Peyer's patch (tissue), 4 donors: Measurements from ENCODE around the gene ZNF518B. TPM values are rescaled to one million over a fixed set of nuclear protein-coding genes. Genes with fewer than 3 reads are reported as not detected.

Experiments
- DNase-seq, 3 donors: peaks; one replicate each; pipeline ENCODE4 v3.0.0-alpha.2; 2017 to 2019
- H3K27ac ChIP-seq, 4 donors: fragments of 200-600 bp; sonication (generic); one replicate each; pipeline ENCODE4 v1.5.1; 2016 to 2019
- H3K27me3 ChIP-seq, 2 donors: fragments of 200-600 bp; sonication (generic); one replicate each; pipeline ENCODE4 v1.5.1; 2019
- H3K36me3 ChIP-seq, 3 donors: fragments of 200-600 bp; sonication (generic); one replicate each; pipeline ENCODE4 v1.5.1; 2016 to 2019
- H3K4me1 ChIP-seq, 4 donors: fragments of 200-600 bp; sonication (generic); one replicate each; pipeline ENCODE4 v1.5.1; 2016 to 2019
- H3K4me3 ChIP-seq, 4 donors: fragments of 200-600 bp; sonication (generic); 1 replicate in 3 of 4; 2 replicates in 1 of 4; pipeline ENCODE4 v1.5.1; 2016 to 2019; ENCODE audit warnings: mild to moderate bottlenecking in 1 of 4
- H3K9me3 ChIP-seq, 4 donors: fragments of 200-600 bp; sonication (generic); one replicate each; pipeline ENCODE4 v1.5.1; 2016 to 2019; ENCODE audit warnings: mild to moderate bottlenecking in 1 of 4
- POLR2A ChIP-seq, 2 donors: fragments of 450-650 bp; IDR thresholded peaks; one replicate each; pipeline ENCODE4 v1.5.1; 2017; ENCODE audit warnings: antibody characterized with exemption in 2 of 2, mild to moderate bottlenecking in 2 of 2, moderate library complexity in 2 of 2
- total RNA-seq, 4 donors: library from RNA; depleted of rRNA; stranded (reverse); fragments of >200 nt; gene quantifications; one replicate each; pipeline ENCODE4 v1.1.0, GENCODE V29; 2016
- TF ChIP-seq, protein P1 (sequence below), 6 experiments: fragments of 450-650 bp in 4 of 6; fragments of 200-600 bp in 2 of 6; sonication (generic) in 1 of 6; IDR thresholded peaks; one replicate each; pipeline ENCODE4 v1.5.1; 2017 to 2019; ENCODE audit warnings: antibody characterized with exemption in 6 of 6, mild to moderate bottlenecking in 3 of 6, moderate library complexity in 1 of 6

The ZNF518B gene
- total RNA-seq, 4 donors from 2014 or later: 13.2 to 26.1 (median 19.7) TPM

DNA sequence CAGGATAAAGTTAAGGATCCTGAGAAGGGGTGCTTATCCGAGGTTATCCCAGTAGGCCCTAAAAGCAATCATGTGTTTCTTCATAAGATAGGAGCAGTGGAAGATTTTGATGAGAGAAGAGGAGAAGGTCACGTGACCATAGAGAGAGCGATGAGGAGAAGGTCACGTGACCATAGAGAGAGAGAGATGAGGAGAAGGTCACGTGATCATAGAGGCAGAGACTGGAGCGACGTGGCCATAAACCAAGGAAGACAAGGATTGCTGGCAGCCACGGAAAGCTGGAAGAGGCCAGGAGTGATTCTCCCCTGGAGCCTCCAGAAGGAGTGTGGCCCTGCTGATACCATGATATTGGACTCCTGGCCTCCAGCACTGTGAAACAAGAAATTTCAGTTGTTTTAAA lies 38.4 kb upstream of the ZNF518B start:
- Histone ChIP-seq H3K4me3 (no peak overlapping the region), H3K27ac (no peak overlapping the region), H3K4me1 (no peaks in the 10 kb centered on the region), H3K27me3 (no peaks in the 10 kb centered on the region), H3K36me3 (no peaks in the 10 kb centered on the region), H3K9me3 (no peaks in the 10 kb centered on the region)
- TF ChIP-seq, protein P1, sequence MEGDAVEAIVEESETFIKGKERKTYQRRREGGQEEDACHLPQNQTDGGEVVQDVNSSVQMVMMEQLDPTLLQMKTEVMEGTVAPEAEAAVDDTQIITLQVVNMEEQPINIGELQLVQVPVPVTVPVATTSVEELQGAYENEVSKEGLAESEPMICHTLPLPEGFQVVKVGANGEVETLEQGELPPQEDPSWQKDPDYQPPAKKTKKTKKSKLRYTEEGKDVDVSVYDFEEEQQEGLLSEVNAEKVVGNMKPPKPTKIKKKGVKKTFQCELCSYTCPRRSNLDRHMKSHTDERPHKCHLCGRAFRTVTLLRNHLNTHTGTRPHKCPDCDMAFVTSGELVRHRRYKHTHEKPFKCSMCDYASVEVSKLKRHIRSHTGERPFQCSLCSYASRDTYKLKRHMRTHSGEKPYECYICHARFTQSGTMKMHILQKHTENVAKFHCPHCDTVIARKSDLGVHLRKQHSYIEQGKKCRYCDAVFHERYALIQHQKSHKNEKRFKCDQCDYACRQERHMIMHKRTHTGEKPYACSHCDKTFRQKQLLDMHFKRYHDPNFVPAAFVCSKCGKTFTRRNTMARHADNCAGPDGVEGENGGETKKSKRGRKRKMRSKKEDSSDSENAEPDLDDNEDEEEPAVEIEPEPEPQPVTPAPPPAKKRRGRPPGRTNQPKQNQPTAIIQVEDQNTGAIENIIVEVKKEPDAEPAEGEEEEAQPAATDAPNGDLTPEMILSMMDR (IDR thresholded peaks at IDR 0.05): no peak
- TF ChIP-seq POLR2A (IDR thresholded peaks at IDR 0.05): no peak
- no peak for DNase-seq

DNA sequence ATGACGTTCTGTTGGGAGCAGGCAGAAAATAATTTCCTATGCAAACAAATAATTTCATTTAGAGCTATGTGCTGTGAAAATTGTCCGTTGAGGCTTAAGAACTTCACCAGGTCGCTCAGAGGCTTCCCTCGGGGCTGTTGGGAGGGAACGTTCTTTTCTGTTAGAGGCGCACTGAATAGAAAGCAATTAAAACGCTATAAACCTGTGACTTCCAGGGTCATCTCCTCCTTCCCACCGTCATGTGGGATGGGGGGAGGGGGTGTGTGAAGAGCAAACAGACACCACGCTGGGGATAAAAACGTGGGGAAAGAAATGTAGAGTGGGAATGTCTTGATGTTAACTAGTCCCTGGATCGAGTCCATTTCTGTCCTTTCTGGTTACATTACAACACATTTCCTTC lies 35.2 kb upstream of the ZNF518B start:
- no peaks in the 10 kb centered on the region for H3K27me3 ChIP-seq
- no peaks in the 10 kb centered on the region for H3K4me1 ChIP-seq
- H3K27ac ChIP-seq: no peak overlapping the region
- no peaks in the 10 kb centered on the region for H3K36me3 ChIP-seq
- TF ChIP-seq POLR2A (IDR thresholded peaks at IDR 0.05): no peak
- TF ChIP-seq, protein P1 (IDR thresholded peaks at IDR 0.05): no peak
- no peak overlapping the region for H3K4me3 ChIP-seq
- no peaks in the 10 kb centered on the region for H3K9me3 ChIP-seq
- DNase-seq: no peak

DNA sequence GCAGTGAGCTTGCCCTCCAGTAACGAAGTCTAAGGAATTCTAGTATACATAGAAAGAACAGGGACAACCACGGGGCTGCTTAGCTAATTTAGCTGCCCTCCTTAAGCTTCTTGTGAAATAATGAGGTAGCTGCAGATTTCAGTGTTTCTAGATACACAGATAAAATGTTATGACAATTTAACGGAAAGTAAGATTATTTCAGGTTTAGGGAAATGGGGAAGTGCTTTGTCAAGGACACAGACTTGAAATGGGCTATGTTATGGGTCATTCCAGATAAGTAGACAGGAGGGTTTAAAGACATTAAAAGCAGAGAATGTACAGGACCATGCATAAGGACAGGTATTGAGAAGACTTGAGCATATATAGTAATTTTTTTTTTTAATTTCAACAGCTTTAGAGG lies 34.2 kb upstream of the ZNF518B start:
- Histone ChIP-seq H3K27ac (no peak overlapping the region), H3K9me3 (no peaks in the 10 kb centered on the region), H3K36me3 (no peaks in the 10 kb centered on the region), H3K4me3 (no peak overlapping the region), H3K4me1 (no peaks in the 10 kb centered on the region), H3K27me3 (no peaks in the 10 kb centered on the region)
- no peak for TF ChIP-seq POLR2A (IDR thresholded peaks at IDR 0.05)
- TF ChIP-seq, protein P1 (IDR thresholded peaks at IDR 0.05): no peak
- no peak for DNase-seq

DNA sequence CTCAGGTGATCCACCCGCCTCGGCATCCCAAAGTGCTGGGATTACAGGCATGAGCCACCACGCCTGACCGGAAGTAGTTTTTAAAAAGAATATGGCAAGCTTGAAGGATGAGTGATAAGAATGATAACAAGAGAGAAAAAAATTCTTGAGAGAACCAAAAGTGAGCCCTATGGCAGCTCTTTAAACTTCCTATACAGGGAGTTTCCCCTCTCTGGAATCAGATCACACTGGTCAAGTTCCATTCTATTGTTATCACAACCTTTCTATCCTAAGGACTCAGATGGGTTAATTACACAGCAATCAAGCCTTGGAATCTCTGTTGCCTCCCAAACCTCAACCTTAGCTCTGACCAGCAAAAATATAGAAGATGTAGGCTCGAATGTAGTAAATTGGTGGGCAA lies 33.8 kb upstream of the ZNF518B start:
- no peaks in the 10 kb centered on the region for H3K36me3 ChIP-seq
- DNase-seq: no peak
- H3K4me1 ChIP-seq: no peaks in the 10 kb centered on the region
- no peak for TF ChIP-seq POLR2A (IDR thresholded peaks at IDR 0.05)
- TF ChIP-seq, protein P1 (IDR thresholded peaks at IDR 0.05): no peak
- no peak overlapping the region for H3K4me3 ChIP-seq
- no peaks in the 10 kb centered on the region for H3K9me3 ChIP-seq
- no peak overlapping the region for H3K27ac ChIP-seq
- no peaks in the 10 kb centered on the region for H3K27me3 ChIP-seq

DNA sequence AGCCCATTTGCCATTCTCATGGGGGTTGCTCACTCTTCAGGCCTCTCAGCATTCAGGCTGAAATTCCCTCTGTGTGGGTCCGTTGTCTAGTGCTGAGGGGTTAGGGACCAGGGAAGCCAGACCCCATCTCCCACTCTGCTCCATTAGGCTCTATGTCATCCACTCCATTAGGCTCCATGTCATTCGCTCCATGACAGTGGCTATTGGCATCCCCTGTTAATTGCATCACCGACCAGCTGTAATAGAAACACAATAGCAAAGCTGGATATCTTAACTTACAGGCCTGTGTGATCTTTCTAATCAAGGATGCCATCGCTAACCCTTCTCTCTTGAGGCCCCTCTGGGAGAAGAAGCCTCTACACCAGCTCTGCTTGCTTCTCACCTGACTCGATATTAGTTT lies 25.7 kb upstream of the ZNF518B start:
- no peak for TF ChIP-seq POLR2A (IDR thresholded peaks at IDR 0.05)
- TF ChIP-seq, protein P1 (IDR thresholded peaks at IDR 0.05): no peak

DNA sequence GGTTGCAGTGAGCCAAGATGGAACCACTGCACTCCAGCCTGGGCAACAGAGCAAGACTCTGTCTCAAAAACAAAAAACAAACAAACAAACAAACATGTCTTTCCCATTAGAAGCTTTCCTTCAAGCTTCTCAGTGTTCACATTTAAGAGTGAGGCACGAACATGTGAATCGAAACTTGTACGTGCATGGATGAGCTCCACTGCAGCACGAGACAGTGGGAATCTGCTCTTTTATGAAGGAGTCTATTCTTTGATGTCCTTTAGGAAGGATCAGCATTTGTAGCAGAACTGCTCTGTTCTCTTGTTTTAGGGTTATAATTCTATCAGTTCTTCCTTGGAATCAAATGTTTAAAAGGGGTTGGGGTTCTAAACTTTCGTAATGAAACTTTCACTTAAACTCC lies 23.4 kb upstream of the ZNF518B start:
- DNase-seq: no peak
- TF ChIP-seq, protein P1 (IDR thresholded peaks at IDR 0.05): no peak
- no peak for TF ChIP-seq POLR2A (IDR thresholded peaks at IDR 0.05)
- H3K27me3 ChIP-seq: no peaks in the 10 kb centered on the region

More for the DNA sequence above, 25.7 kb upstream of the ZNF518B start:
- Histone ChIP-seq H3K36me3 (no peaks in the 10 kb centered on the region), H3K9me3 (no peaks in the 10 kb centered on the region), H3K27ac (no peak overlapping the region), H3K27me3 (no peaks in the 10 kb centered on the region), H3K4me1 (no peaks in the 10 kb centered on the region), H3K4me3 (no peak overlapping the region)
- DNase-seq: no peak

More for the DNA sequence above, 23.4 kb upstream of the ZNF518B start:
- H3K27ac ChIP-seq: no peak overlapping the region
- H3K36me3 ChIP-seq: no peaks in the 10 kb centered on the region
- no peak overlapping the region for H3K4me3 ChIP-seq
- no peaks in the 10 kb centered on the region for H3K9me3 ChIP-seq
- H3K4me1 ChIP-seq: no peaks in the 10 kb centered on the region
